Ovary (tissue), 9 donors: ENCODE results near the gene ZNF513. TPM values are rescaled to one million over a fixed set of nuclear protein-coding genes. Genes with fewer than 3 reads are reported as not detected.
"Not testable (repeated sequence)": the region's sequence is repeated elsewhere in the genome, so short reads cannot be mapped to it uniquely, and the experiment has no call there.

Source experiments
- DNase-seq, 5 donors: peaks; one replicate each; pipeline ENCODE4 v3.0.0-alpha.2; 2019 to 2020
- H3K27ac ChIP-seq, 2 donors: fragments of 200-600 bp; one replicate each; pipeline versions ENCODE4 v1.5.1 to v1.8.0; 2019 to 2022
- H3K27me3 ChIP-seq: fragments of 200-600 bp; one replicate; pipeline ENCODE4 v1.8.0; 2022
- H3K36me3 ChIP-seq: fragments of 200-600 bp; sonication (generic); one replicate; pipeline ENCODE4 v1.5.1; 2019
- H3K4me1 ChIP-seq: one replicate; pipeline ENCODE4 v1.8.1; 2013; ENCODE audit warnings: mild to moderate bottlenecking, moderate library complexity; ENCODE audit not compliant: insufficient read depth
- H3K4me3 ChIP-seq: fragments of 200-600 bp; sonication (generic); one replicate; pipeline ENCODE4 v1.5.1; 2017
- H3K9me3 ChIP-seq, 2 donors: fragments of 200-600 bp in 1 of 2; sonication (generic) in 1 of 2; one replicate each; pipeline versions ENCODE4 v1.5.1 to v1.8.1; 2013 to 2019; ENCODE audit warnings: mild to moderate bottlenecking in 1 of 2, moderate library complexity in 1 of 2
- CTCF ChIP-seq, 3 donors: fragments of 450-650 bp in 2 of 3; fragments of 200-600 bp in 1 of 3; IDR thresholded peaks; one replicate each; pipeline versions ENCODE4 v1.5.1 to v1.8.0; 2016 to 2022; ENCODE audit warnings: antibody characterized with exemption in 3 of 3, mild to moderate bottlenecking in 1 of 3
- EP300 ChIP-seq: sonication (generic); formaldehyde crosslinking; IDR thresholded peaks from one replicate; pipeline ENCODE4 v1.6.1; 2017; ENCODE audit warnings: antibody characterized with exemption
- POLR2A ChIP-seq: fragments of 450-650 bp; IDR thresholded peaks from one replicate; pipeline ENCODE4 v1.6.1; 2017; ENCODE audit warnings: antibody characterized with exemption, mild to moderate bottlenecking, moderate library complexity
- WGBS, 3 donors: extraction: QIAGEN DNeasy Blood & Tissue Kit in 1 of 3; methylation state at CpG; one replicate each; pipeline versions ENCODE4 v1.1.5 to v1.1.7; 2013 to 2017; 5-methylcytosine and 5-hydroxymethylcytosine counted together
- intact Hi-C, 4 donors: fragments of 100-400 bp; cut with DNase I; formaldehyde crosslinking; loops; one replicate each; pipeline versions ENCODE4 v1.11.0 to v1.15.1; 2022 to 2023
- polyA plus RNA-seq, 2 donors: library from polyadenylated mRNA; stranded (reverse); fragments of 200-250 nt in 1 of 2; fragments of 350-450 nt in 1 of 2; fragmentation: Illumina TruSeq in 1 of 2; extraction: RNeasy Lipid Tissue Mini Kit (QIAGEN cat#74804) in 1 of 2; gene quantifications; one replicate each; pipeline ENCODE4 v1.2.3, GENCODE V29; 2013 to 2014
- total RNA-seq, 7 donors: library from RNA; depleted of rRNA in 2 of 7; stranded (reverse); fragments of >200 nt in 2 of 7; fragmentation: NEBNext Ultra II Directional in 3 of 7; extraction: Animal tissue kit (Norgen Biotek cat#: 25700) in 3 of 7; gene quantifications; one replicate each; pipeline versions ENCODE4 v1.1.0 to v1.2.4, GENCODE V29; 2016 to 2023
- donor health status: DM: no; HTN: no; CAD: no; lungs with moderate emphysema.
- donor health status: DM: no; HTN: no; CAD: no.
- donor health status: Bipolar disorder and iron deficiency.
- donor health status: DM: yes; HTN: yes; CAD: no.
- donor health status: DM: no; HTN: no; CAD: no.
- donor health status: DM: yes; HTN: yes; CAD: no.

ZNF513 gene
- total and polyA plus RNA-seq, 9 donors: 3.4 to 24.1 (median 11.0) TPM

DNA sequence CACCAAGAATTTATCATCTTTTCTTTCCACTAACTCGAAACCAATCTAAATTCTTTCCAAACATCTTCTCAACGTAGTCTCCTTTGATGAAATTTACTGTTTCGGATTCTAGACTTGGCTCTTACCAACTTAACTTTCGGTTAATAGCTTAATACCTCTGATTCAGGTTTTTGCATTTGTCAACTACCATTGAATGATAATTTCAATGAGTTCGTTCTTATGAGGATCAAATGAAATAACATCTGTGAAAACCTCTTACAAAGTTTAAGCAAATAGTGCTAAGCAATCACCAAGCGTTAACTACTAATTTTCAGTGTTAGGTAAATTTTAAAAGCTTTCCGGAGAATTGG lies 47.3 kb upstream of the ZNF513 start:
- TF ChIP-seq EP300 (no peak), CTCF (IDR thresholded peaks at IDR 0.05) (no peak), POLR2A (no peak)
- Histone ChIP-seq H3K36me3 (no peaks in the 10 kb centered on the region), H3K9me3 (no peaks in the 10 kb centered on the region), H3K4me3 (peak overlapping the region; percentile 98), H3K27me3 (no peaks in the 10 kb centered on the region), H3K27ac (peak overlapping the region; percentile 93 to 97), H3K4me1 (peaks cover 8% of the 10 kb centered on the region)
- 4 to 7% (median 5%) methylated on average over 7 of the region's 7 CpGs for WGBS, 3 donors
- no peak for DNase-seq
- intact Hi-C loops: loop anchor here in 1 of 4 donors (10.0 kb wide), 1 partner anchor 53 kb away; the partner anchor contains the start of genes EIF2B4 and SNX17

- intact Hi-C loops: loop anchor here in 1 of 4 donors (10.0 kb wide), 1 partner anchor 50 kb away; the partner anchor contains the start of genes EIF2B4 and SNX17
- not testable (repeated sequence) for H3K9me3 ChIP-seq, H3K27me3 ChIP-seq, H3K36me3 ChIP-seq, H3K4me3 ChIP-seq, H3K27ac ChIP-seq, H3K4me1 ChIP-seq
- DNase-seq: peak in 1 of 5 donors; percentile 29
- WGBS, 3 donors: 91 to 94% (median 91%) methylated on average over 10 of the region's 10 CpGs
Observed at GRCh38 chr2:27425039-27425438, 44.5 kb upstream of the ZNF513 start.

DNA sequence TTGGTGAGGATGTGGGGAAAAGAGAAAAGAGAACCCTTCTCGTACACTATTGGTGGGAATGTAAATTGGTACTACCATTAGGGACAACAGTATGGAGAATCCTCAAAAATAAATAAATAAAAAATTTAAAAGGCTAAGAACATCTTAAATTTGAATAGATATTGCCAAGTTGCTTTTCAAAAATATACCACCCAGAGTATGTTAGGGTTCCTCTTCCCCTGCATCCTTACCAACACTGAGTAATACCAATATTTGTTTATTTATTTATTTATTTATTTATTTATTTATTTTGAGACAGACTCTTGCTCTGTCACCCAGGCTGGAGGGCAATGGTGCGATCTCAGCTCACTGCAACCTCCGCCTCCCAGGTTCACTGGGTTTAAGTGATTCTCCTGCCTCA lies 42.4 kb upstream of the ZNF513 start:
- Histone ChIP-seq H3K4me3 (no peak overlapping the region), H3K36me3 (no peaks in the 10 kb centered on the region), H3K9me3 (no peaks in the 10 kb centered on the region), H3K27ac (no peak overlapping the region), H3K27me3 (no peaks in the 10 kb centered on the region), H3K4me1 (no peaks in the 10 kb centered on the region)
- intact Hi-C loops: loop anchor here in 1 of 4 donors (10.0 kb wide), 1 partner anchor 48 kb away; the partner anchor contains the start of genes EIF2B4 and SNX17
- WGBS, 3 donors: 93 to 94% (median 93%) methylated on average over 3 of the region's 3 CpGs
- peak in 1 of 5 donors; percentile 7 for DNase-seq
- TF ChIP-seq POLR2A (no peak), EP300 (no peak), CTCF (IDR thresholded peaks at IDR 0.05) (no peak)

DNA sequence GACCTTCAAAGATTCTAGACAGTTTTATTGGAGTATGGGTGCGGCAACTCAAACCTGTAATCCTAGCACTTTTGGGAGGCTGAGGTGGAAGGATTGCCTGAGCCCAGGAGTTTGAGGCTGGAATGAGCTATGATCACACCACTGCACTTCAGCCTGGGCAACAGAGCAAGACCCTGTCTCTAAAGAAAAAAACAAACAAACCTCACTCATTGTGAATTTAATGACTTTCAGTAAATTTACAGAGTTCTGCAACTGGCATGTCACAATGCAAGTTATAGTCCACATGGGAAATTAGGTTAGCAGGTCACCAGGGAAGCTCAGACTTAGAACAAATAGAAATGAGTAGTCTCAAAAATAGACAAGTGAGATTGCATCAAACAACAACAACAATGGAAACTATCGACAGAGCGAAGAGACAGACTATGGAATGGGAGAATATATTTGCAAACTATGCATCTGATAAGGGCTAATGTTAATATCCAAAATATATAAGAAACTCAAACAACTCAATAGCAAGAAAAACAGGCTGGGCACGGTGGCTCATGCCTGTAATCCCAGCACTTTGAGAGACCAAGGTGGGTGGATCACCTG lies 41.2 kb upstream of the ZNF513 start:
- Histone ChIP-seq H3K27me3 (no peaks in the 10 kb centered on the region), H3K36me3 (no peaks in the 10 kb centered on the region), H3K4me1 (no peaks in the 10 kb centered on the region), H3K4me3 (no peak overlapping the region), H3K9me3 (no peaks in the 10 kb centered on the region), H3K27ac (no peak overlapping the region)
- intact Hi-C loops: loop anchor here in 1 of 4 donors (10.0 kb wide), 1 partner anchor 47 kb away; the partner anchor contains the start of genes EIF2B4 and SNX17
- 79 to 85% (median 84%) methylated on average over 4 of the region's 4 CpGs for WGBS, 3 donors
- TF ChIP-seq EP300 (no peak), POLR2A (no peak)
- no peak for DNase-seq

GRCh38 chr2:27420996-27421395 lies 40.5 kb upstream of the ZNF513 start:
- Histone ChIP-seq H3K4me1 (no peaks in the 10 kb centered on the region), H3K4me3 (no peak overlapping the region), H3K36me3 (no peaks in the 10 kb centered on the region), H3K9me3 (no peaks in the 10 kb centered on the region), H3K27ac (no peak overlapping the region), H3K27me3 (no peaks in the 10 kb centered on the region)
- intact Hi-C loops: loop anchor here in 1 of 4 donors (10.0 kb wide), 1 partner anchor 46 kb away; the partner anchor contains the start of genes EIF2B4 and SNX17
- TF ChIP-seq EP300: no peak
- TF ChIP-seq POLR2A: no peak
- TF ChIP-seq CTCF (IDR thresholded peaks at IDR 0.05): no peak
- DNase-seq: no peak
